Epithelial cell of esophagus (primary cell): ENCODE measurements around the gene CNTNAP5.

Experiments
- DNase-seq: peaks from one replicate; pipeline ENCODE4 v3.0.0; 2010; ENCODE audit warnings: low read depth
- H3K4me3 ChIP-seq: 2 replicates; pipeline ENCODE4 v1.5.1; 2011; ENCODE audit warnings: mild to moderate bottlenecking, low read length, control low read depth
- CTCF ChIP-seq: IDR thresholded peaks from 2 replicates; pipeline ENCODE4 v1.5.1; 2011; ENCODE audit warnings: low read depth, mild to moderate bottlenecking, low read length, control low read depth, inconsistent platforms; ENCODE audit not compliant: insufficient read depth; ENCODE audit errors: missing control alignments

CNTNAP5 gene

GRCh38 chr2:124887466-124887865, 862.4 kb downstream of the CNTNAP5 start:
- H3K4me3 ChIP-seq: no peak overlapping the region
- TF ChIP-seq CTCF: no peak

GRCh38 chr2:124888431-124888830, 863.3 kb downstream of the CNTNAP5 start:
- no peak for DNase-seq
- H3K4me3 ChIP-seq: no peak overlapping the region
- no peak for TF ChIP-seq CTCF

More at GRCh38 chr2:124887466-124887865, 862.4 kb downstream of the CNTNAP5 start:
- DNase-seq: no peak

GRCh38 chr2:124894199-124894598, 869.1 kb downstream of the CNTNAP5 start:
- no peak for DNase-seq
- TF ChIP-seq CTCF: no peak
- no peak overlapping the region for H3K4me3 ChIP-seq

- no peak for TF ChIP-seq CTCF
- no peak for DNase-seq
- no peak overlapping the region for H3K4me3 ChIP-seq
Measured at GRCh38 chr2:124898827-124899226, 873.7 kb downstream of the CNTNAP5 start.

GRCh38 chr2:124908411-124908810, 883.3 kb downstream of the CNTNAP5 start:
- no peak for TF ChIP-seq CTCF
- H3K4me3 ChIP-seq: no peak overlapping the region
- no peak for DNase-seq

GRCh38 chr2:124911560-124911959, 886.5 kb downstream of the CNTNAP5 start:
- no peak for TF ChIP-seq CTCF
- no peak for DNase-seq
- no peak overlapping the region for H3K4me3 ChIP-seq

GRCh38 chr2:124913868-124914267, 888.8 kb downstream of the CNTNAP5 start:
- TF ChIP-seq CTCF: no peak
- DNase-seq: no peak

More at GRCh38 chr2:124913868-124914267, 888.8 kb downstream of the CNTNAP5 start:
- no peak overlapping the region for H3K4me3 ChIP-seq
